ENCODE results near the gene ZNF747. TPM values are rescaled to one million over a fixed set of nuclear protein-coding genes. Genes with fewer than 3 reads are reported as not detected.

Gene ZNF747
- total and polyA plus RNA-seq, 10 of the 15 experiments (the other 5 are each of a cell fraction or from before 2014, with no cell fraction given) = 1.0 to 13.0 (median 7.2) TPM

GRCh38 chr16:30526823-30527634 lies 7.6 kb downstream of the ZNF747 start (continued):
- TF ChIP-seq E2F8 (IDR thresholded peaks at IDR 0.05; ENCODE audit: low read depth, partially characterized antibody) = no peak
- peak; percentile 78 for TF ChIP-seq GATAD2B (conservative IDR thresholded peaks at IDR 0.05; ENCODE audit: low read depth)
- no peak for TF ChIP-seq FOXK2 (IDR thresholded peaks at IDR 0.05)
- TF ChIP-seq, protein P1, sequence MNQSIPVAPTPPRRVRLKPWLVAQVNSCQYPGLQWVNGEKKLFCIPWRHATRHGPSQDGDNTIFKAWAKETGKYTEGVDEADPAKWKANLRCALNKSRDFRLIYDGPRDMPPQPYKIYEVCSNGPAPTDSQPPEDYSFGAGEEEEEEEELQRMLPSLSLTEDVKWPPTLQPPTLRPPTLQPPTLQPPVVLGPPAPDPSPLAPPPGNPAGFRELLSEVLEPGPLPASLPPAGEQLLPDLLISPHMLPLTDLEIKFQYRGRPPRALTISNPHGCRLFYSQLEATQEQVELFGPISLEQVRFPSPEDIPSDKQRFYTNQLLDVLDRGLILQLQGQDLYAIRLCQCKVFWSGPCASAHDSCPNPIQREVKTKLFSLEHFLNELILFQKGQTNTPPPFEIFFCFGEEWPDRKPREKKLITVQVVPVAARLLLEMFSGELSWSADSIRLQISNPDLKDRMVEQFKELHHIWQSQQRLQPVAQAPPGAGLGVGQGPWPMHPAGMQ (IDR thresholded peaks at IDR 0.05; ENCODE audit: borderline replicate concordance) = no peak
- TF ChIP-seq BRCA1 (IDR thresholded peaks at IDR 0.05; ENCODE audit: low read depth, low read length) = no peak
- no peak for TF ChIP-seq MYB (IDR thresholded peaks at IDR 0.05; ENCODE audit: borderline replicate concordance, low read depth, low read length)
- TF ChIP-seq SIN3A (IDR thresholded peaks at IDR 0.05; ENCODE audit: low read depth, low read length) = peak; percentile 63; the same call in 1 of the 2 replicates
- TF ChIP-seq NFIC (IDR thresholded peaks at IDR 0.05; ENCODE audit: low read depth, low read length) = no peak
- 0 out of 2 replicates have a peak, but pooled peaks have one; percentile 23 for TF ChIP-seq SREBF1 (IDR thresholded peaks at IDR 0.05; ENCODE audit: low read length)
- TF ChIP-seq BCL3 (IDR thresholded peaks at IDR 0.05; ENCODE audit: borderline replicate concordance, insufficient read depth, low read depth, low read length, poor library complexity, severe bottlenecking) = peak; percentile 44
- peak; percentile 75 for TF ChIP-seq PKNOX1 (IDR thresholded peaks at IDR 0.05)
- peak; percentile 64; the same call in 1 of the 2 replicates for TF ChIP-seq SMAD5 (IDR thresholded peaks at IDR 0.05; ENCODE audit: low read depth)
- peak; percentile 54; the same call in 1 of the 2 replicates for TF ChIP-seq CREM (IDR thresholded peaks at IDR 0.05; ENCODE audit: low read depth)
- peak; percentile 63; the same call in 1 of the 2 replicates for TF ChIP-seq HDGF (IDR thresholded peaks at IDR 0.05)
- TF ChIP-seq PBX3 (IDR thresholded peaks at IDR 0.05; ENCODE audit: insufficient replicate concordance, low read depth, low read length) = no peak
- TF ChIP-seq RELA (IDR thresholded peaks at IDR 0.05; ENCODE audit: borderline replicate concordance, partially characterized antibody) = peak; percentile 39
- TF ChIP-seq CEBPB (IDR thresholded peaks at IDR 0.05; ENCODE audit: borderline replicate concordance in 1 of 2, low read depth in 2 of 2, low read length in 2 of 2) = no peak
- peak; percentile 24 to 80; a peak in 1 of 4 replicates for TF ChIP-seq SRF (IDR thresholded peaks at IDR 0.05; ENCODE audit: low read depth in 2 of 2, low read length in 2 of 2)
- TF ChIP-seq, protein P2, sequence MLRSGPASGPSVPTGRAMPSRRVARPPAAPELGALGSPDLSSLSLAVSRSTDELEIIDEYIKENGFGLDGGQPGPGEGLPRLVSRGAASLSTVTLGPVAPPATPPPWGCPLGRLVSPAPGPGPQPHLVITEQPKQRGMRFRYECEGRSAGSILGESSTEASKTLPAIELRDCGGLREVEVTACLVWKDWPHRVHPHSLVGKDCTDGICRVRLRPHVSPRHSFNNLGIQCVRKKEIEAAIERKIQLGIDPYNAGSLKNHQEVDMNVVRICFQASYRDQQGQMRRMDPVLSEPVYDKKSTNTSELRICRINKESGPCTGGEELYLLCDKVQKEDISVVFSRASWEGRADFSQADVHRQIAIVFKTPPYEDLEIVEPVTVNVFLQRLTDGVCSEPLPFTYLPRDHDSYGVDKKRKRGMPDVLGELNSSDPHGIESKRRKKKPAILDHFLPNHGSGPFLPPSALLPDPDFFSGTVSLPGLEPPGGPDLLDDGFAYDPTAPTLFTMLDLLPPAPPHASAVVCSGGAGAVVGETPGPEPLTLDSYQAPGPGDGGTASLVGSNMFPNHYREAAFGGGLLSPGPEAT (IDR thresholded peaks at IDR 0.05; ENCODE audit: low read depth) = peak; percentile 27; the same call in 1 of the 2 replicates
